ENCODE data around the gene HSBP1. TPM values are rescaled to one million over a fixed set of nuclear protein-coding genes. Genes with fewer than 3 reads are reported as not detected.

Gene HSBP1
- total and polyA plus RNA-seq, 9 donors = 17.0 to 139 (median 94.0) TPM

DNA sequence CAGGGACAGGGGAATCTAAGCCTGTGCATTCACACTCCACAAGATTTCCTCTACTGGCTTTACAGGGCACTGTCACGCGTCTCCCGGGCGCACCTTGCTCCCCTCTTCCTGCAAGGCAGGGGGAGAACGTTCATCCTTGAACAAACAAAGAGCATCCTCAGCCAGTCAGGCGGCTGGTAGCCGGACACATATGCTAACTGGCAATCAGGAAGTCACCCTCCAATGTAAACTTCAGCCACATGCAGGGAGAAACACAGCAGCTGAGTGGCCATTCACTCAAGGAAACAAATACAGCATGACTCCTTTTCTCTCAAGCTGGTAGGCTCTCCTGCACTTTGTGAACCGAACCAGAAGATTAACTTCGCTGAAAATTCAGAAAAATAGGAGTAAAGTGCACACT lies 10.8 kb upstream of the HSBP1 start:
- no peak for DNase-seq
- H3K27me3 ChIP-seq = no peaks in the 10 kb centered on the region
- intact Hi-C loops (cut with DNase I) = no loop called here
- H3K4me1 ChIP-seq (ENCODE audit: insufficient read depth) = no peaks in the 10 kb centered on the region
- 73 to 82% (median 75%) methylated on average over 9 of the region's 9 CpGs for WGBS, 3 donors
- no peak overlapping the region for H3K27ac ChIP-seq
- H3K36me3 ChIP-seq = no peaks in the 10 kb centered on the region
- TF ChIP-seq, protein P1, sequence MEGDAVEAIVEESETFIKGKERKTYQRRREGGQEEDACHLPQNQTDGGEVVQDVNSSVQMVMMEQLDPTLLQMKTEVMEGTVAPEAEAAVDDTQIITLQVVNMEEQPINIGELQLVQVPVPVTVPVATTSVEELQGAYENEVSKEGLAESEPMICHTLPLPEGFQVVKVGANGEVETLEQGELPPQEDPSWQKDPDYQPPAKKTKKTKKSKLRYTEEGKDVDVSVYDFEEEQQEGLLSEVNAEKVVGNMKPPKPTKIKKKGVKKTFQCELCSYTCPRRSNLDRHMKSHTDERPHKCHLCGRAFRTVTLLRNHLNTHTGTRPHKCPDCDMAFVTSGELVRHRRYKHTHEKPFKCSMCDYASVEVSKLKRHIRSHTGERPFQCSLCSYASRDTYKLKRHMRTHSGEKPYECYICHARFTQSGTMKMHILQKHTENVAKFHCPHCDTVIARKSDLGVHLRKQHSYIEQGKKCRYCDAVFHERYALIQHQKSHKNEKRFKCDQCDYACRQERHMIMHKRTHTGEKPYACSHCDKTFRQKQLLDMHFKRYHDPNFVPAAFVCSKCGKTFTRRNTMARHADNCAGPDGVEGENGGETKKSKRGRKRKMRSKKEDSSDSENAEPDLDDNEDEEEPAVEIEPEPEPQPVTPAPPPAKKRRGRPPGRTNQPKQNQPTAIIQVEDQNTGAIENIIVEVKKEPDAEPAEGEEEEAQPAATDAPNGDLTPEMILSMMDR (IDR thresholded peaks at IDR 0.05) = no peak
- TF ChIP-seq POLR2A (IDR thresholded peaks at IDR 0.05) (no peak), EP300 (IDR thresholded peaks at IDR 0.05) (no peak)
- H3K9me3 ChIP-seq = peaks cover 0 to 6% of the 10 kb centered on the region in 2 donors
- H3K4me3 ChIP-seq = no peak overlapping the region

DNA sequence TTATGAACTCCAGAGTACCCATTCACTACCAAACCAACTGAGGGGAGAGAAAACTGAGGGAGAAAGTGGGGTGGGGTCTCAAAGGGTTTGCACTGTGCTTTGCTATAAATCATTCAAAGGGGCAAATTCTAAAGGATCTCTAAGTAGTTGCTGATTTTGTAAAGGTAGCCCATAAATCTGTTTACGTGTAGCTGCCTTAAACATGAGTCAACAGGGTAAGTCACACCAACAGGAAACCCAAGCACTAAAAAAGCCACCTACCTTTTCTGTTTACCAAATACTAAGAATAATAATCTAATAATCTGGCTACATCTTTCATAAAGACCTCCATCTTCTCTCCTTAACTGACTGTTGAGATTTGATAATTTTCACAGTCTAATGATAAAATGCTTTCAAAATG lies 8.4 kb upstream of the HSBP1 start:
- H3K36me3 ChIP-seq = no peaks in the 10 kb centered on the region
- no peak for TF ChIP-seq POLR2A (IDR thresholded peaks at IDR 0.05)
- TF ChIP-seq, protein P1 (IDR thresholded peaks at IDR 0.05) = no peak
- TF ChIP-seq EP300 (IDR thresholded peaks at IDR 0.05) = no peak
- H3K27me3 ChIP-seq = no peaks in the 10 kb centered on the region
- no peak overlapping the region for H3K27ac ChIP-seq
- H3K4me3 ChIP-seq = no peak overlapping the region
- intact Hi-C loops (cut with DNase I) = no loop called here
- WGBS, 3 donors = 43 to 95% (median 57%) methylated on average over 1 of the region's 1 CpG
- peaks cover 3% of the 10 kb centered on the region for H3K4me1 ChIP-seq (ENCODE audit: insufficient read depth)
- peaks cover 0 to under 1% of the 10 kb centered on the region in 2 donors for H3K9me3 ChIP-seq
- no peak for DNase-seq

DNA sequence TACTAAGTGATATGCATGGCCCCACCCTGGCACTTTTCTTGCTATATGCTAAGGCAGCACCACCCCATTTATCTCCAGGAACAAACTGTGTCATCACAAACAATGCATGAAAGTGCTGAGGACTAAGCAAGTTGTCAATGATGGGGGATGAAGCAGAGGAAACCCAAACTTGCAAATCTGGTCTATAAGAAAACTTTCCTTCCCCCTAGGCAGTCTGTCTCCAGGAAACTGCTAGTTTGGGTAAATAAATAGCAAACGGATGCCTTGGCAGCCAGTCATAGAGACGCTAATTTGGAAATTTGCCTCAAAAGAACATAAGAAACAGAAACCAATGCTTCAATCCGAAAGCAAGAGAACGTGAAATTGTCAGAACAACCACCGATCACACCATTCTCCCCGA lies 5.6 kb upstream of the HSBP1 start:
- TF ChIP-seq EP300 (IDR thresholded peaks at IDR 0.05) (no peak), POLR2A (IDR thresholded peaks at IDR 0.05) (no peak)
- TF ChIP-seq, protein P1 (IDR thresholded peaks at IDR 0.05) = no peak
- Histone ChIP-seq H3K27ac (no peak overlapping the region), H3K27me3 (no peaks in the 10 kb centered on the region), H3K4me3 (no peak overlapping the region), H3K4me1 (ENCODE audit: insufficient read depth) (peaks cover 3% of the 10 kb centered on the region), H3K36me3 (no peaks in the 10 kb centered on the region), H3K9me3 (no peaks in the 10 kb centered on the region)
- DNase-seq = no peak
- WGBS, 3 donors = 1 to 3% (median 2%) methylated on average over 6 of the region's 6 CpGs
- intact Hi-C loops (cut with DNase I) = no loop called here

DNA sequence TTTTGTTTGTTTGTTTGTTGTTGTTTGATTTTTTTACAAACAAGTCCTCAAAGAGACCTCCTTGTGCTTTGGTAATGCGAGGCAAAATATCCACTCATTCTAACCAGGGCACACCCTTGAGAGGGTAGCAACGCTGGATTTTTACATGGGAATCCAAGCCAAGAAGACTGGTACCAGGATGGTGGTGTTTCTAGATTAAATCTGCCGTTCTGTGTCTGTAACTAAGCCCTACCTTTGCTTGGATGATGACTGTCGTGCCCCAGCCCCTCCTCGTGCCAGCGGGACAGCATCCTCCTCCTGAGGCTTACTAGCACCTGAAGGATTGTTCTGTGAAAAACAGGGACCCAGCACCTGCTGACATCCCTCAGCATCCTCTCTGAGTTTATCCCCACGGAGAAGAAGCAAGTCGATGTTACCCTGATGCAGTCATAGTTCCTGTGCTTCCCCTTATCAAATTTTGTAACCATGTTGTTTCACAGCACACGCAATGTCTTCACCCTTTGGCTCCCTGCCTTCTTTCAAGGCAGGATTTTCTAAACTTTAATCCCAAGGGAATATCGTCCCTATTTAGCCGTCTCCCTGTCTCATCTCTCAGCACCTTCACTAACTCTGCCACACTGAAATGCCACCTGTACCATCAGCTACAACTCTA lies 5.1 kb upstream of the HSBP1 start:
- no peak for DNase-seq
- peaks cover 3% of the 10 kb centered on the region for H3K4me1 ChIP-seq (ENCODE audit: insufficient read depth)
- H3K4me3 ChIP-seq = no peak overlapping the region
- no peaks in the 10 kb centered on the region for H3K36me3 ChIP-seq
- WGBS, 3 donors = 26 to 36% (median 30%) methylated on average over 11 of the region's 11 CpGs
- TF ChIP-seq POLR2A (IDR thresholded peaks at IDR 0.05) (no peak), EP300 (IDR thresholded peaks at IDR 0.05) (no peak)
- TF ChIP-seq, protein P1 (IDR thresholded peaks at IDR 0.05) = no peak
- H3K27ac ChIP-seq = no peak overlapping the region
- no peaks in the 10 kb centered on the region for H3K9me3 ChIP-seq
- H3K27me3 ChIP-seq = no peaks in the 10 kb centered on the region
- intact Hi-C loops (cut with DNase I) = no loop called here
